Mucosa of gallbladder (tissue), 1 donor: ENCODE results near the gene SH3GL3. TPM values are rescaled to one million over a fixed set of nuclear protein-coding genes. Genes with fewer than 3 reads are reported as not detected.

ENCODE experiments used
- DNase-seq: peaks from one replicate; pipeline ENCODE4 v3.0.0-alpha.2; 2020; ENCODE audit warnings: low spot score
- total RNA-seq: library from RNA; stranded (reverse); gene quantifications from one replicate; pipeline ENCODE4 v1.2.1, GENCODE V29; 2021
- donor health status: DM: no; HTN: no; CAD: no.

Gene SH3GL3
- total RNA-seq, 1 donor from 2014 or later = not detected

DNA sequence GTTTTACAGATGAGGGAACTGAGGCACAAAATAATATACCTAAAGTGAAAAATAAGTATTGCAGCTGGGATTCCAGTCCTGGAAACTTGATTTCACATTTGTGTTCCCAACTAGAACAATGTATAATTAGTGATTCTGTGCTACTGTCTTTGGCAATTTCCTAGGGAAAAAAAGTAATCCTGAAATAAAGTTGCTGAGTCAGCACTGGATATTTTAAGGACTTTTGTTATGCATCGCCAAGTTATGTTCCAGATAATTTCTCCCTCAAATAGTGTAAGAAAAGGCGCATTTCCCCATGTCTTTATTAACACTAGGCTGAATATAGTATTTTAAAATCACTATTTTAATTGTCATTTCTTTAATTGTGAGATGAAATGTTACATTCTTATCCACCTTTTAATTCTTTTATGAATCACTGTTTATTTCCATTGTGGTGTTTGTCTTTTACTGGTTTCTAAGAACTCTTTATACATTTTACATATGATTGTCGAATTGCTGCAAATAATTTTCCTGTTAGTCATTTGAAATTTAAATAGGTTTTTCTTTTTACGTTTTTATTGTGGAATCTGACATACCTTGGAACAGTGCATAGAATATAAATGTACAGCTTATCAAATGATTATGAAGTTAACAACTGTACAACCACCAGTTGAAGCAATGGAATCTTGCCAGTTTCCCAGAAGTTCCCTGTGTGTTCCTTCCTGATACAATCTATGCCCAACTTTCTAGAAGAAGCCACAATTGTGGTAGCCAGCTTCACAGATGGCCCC is 56.6 kb downstream of the SH3GL3 start:
- DNase-seq = no peak

DNA sequence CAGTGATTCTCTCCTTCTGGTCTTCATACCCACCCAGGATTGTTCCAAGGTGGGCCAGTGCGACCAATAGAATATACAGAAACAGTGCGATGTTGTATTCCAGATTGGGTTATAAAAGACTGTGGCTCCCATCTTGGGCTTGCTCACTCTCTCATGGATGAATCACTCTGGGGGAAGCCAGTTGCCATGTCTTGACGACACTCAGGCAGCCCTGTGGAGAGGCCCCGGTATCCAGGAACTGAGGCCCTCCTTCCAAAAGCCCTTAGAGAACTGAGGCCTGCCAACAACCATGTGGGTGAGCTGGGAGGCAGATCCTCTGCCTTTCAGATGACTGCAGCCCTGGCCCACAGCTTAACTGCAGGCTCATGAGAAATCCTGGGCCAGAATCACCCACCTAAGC is 57.2 kb downstream of the SH3GL3 start:
- no peak for DNase-seq

GRCh38 chr15:83510001-83510400 is 62.9 kb downstream of the SH3GL3 start:
- no peak for DNase-seq

GRCh38 chr15:83512459-83512858 is 65.3 kb downstream of the SH3GL3 start:
- DNase-seq = no peak

GRCh38 chr15:83514584-83514983 is 67.4 kb downstream of the SH3GL3 start:
- no peak for DNase-seq

DNA sequence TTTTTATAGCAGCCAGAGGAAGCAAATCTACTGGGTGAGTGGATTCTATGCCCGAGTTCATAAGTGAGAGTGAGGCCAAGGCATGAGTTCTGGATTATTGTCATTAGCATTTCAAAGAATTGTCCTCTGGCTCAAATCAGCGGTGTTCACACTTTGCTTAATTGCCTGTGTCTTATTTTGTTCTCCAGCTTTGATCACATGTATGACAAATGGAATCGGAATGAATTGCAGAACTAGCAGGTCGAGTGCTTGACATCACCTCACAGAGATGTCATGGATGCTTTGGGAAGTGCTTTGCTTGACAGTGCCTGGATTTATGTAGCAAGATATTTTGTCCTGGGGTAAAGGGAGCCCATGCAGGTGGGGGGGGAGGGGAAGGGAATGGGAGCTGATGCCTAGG is 68.0 kb downstream of the SH3GL3 start:
- DNase-seq = no peak

GRCh38 chr15:83516935-83517334 is 69.8 kb downstream of the SH3GL3 start:
- no peak for DNase-seq

DNA sequence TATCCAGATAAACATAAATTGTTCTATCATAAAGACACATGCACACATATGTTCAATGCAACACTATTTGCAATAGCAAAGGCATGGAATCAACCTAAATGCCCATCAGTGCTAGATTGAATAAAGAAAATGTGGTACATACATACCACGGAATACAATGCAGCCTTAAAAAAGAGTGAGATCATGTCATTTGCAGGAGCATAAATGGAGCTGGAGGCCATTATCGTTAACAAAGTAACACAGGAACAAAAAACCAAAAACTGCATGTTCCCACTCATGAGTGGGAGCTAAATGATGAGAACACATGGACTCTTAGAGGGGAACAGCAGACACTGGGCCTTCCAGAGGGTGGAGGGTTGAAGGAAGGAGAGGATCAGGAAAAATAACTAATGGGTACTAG is 79.2 kb downstream of the SH3GL3 start:
- DNase-seq = no peak

DNA sequence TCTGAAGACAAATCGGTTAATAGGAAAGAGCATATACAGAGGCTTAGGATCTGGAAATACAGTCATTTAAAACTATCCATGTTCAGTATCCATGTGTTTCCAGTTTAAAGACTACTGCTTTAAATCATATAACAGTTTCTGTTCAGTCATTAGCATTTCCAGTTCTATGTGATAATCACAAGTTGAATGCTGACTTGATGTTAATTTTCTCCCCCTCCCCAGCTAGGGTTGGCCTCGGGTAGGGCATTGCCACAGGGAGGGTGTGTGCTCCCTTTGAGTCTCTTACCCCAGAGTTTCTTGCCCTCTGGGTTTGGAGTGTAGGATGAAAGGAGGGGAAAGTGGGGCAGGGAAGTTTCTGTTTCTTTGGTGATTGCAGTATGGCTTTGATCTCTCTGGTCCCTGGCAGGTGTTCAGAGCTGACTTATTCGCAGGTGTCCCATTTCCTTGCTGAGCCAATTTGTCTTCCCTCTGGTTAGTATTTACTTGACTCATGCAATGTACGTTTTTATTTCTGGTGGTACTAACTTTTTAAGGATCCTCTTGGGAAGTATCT is 86.3 kb downstream of the SH3GL3 start:
- DNase-seq = no peak

DNA sequence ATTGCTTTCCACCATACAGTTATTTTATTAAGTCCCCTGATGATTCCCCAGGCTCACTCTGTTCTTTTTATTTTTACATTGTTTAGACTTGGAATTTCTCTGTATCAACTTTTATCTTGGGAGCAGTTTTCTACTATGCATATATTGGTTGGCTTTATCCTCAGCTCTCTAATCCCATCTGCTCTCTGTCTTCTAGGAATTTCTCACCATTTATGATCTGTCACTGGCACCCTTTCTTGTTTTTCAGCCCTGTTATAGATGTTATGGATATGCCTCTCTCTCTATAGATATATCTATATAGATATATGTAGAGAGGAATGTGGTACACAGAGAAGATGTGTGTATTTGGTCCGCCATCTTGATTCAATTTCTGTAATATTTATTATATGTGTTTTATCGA is 90.5 kb downstream of the SH3GL3 start:
- DNase-seq = no peak

DNA sequence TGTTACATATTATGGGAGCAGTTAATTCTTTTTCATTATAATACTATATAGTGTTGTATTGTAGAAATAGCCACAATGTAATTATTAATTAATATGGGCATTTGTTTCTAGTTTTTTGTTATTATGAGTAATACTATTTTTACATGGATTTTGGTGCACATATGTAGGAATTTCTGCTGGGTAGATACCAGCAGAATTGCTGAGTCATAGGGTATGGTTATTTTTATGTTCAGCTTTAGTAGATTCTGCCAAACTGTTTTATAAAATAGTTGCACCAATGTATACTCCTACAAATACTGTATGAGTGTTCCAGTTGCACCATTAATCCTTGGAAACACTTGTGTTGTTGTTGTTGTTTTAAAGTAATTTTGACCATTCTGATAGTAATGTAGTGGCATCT is 91.5 kb downstream of the SH3GL3 start:
- no peak for DNase-seq

DNA sequence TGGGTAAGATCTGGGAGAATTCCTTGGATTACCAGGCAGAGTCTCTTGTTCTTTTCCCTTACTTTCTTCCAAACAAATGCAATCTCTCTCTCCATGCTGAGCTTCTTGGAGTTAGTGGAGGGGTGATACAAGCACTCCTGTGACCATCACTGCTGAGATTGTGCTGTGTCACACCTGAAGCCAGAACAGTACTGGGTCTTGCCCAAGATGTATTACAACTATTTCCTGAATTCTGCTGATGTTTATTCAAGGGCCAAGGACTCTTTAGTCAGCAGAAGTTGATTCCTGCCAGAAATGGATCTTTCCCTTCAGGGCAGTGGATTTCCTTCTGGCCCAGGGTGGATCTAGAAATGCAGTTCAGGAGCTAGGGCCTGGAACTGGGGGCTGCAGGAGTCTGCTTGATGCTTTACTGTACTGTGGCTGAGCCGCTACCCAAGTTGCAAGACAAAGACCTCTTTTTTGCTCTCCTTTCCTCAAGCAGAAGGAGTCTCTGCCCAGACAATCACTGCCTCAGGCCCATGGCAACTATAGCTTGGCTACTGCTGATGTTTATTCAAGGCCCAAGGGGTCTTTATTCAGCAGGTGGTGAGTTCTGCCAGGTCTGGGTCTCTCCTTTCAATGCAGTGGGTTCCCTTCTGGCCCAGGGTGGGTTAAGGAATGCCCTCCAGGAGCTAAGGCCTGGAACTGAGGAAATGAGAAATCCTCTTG is 98.8 kb downstream of the SH3GL3 start:
- no peak for DNase-seq

GRCh38 chr15:83546512-83546888 is 99.4 kb downstream of the SH3GL3 start:
- DNase-seq = no peak

GRCh38 chr15:83547168-83547567 is 100.0 kb downstream of the SH3GL3 start:
- no peak for DNase-seq

DNA sequence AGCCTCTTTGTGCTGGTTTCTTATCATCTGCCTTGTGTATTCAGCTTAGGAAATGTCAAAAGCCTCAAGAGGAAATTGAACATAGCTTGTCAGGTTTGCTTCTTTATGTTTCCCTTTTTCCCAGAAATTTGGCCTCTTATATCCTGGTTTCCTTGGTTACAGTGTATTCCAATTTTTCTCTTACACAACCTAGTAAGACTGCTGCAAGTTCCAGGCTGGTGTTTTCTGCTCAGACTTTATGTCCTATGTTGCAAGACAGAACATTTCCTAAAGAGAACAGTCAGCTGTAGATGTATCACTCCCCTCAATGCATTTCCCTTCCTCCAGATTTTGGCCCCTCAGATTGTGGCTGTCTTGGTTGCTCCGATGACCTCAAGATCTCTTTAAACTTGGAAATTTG is 102.5 kb downstream of the SH3GL3 start:
- DNase-seq = no peak

- no peak for DNase-seq
Observed at GRCh38 chr15:83554558-83554957, 107.4 kb downstream of the SH3GL3 start.

GRCh38 chr15:83555383-83555782 is 108.2 kb downstream of the SH3GL3 start:
- DNase-seq = no peak

- DNase-seq = no peak
Observed at GRCh38 chr15:83556068-83556467, 108.9 kb downstream of the SH3GL3 start.

DNA sequence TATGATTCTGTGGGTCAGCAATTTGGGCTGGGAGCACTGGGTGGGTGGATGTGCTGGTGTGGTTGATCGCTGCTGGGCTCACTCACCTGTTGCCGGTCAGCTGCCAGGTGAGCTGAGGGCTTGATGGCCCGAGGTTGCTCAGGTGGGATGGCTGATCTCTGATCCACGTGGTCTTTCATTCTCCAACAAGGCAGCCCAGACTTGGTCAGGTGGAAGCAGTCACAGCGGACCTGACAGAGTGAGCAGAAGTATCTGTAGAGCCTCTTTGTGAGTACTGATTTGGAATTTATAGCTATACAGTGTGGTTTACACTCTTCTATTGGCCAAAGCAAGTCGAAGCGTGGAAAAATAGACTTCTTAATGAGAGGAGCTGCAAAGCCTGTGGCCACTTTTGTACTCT is 109.6 kb downstream of the SH3GL3 start:
- no peak for DNase-seq

GRCh38 chr15:83558146-83558545 is 111.0 kb downstream of the SH3GL3 start:
- DNase-seq = no peak

GRCh38 chr15:83559310-83559966 is 112.3 kb downstream of the SH3GL3 start:
- DNase-seq = peak; percentile 43

DNA sequence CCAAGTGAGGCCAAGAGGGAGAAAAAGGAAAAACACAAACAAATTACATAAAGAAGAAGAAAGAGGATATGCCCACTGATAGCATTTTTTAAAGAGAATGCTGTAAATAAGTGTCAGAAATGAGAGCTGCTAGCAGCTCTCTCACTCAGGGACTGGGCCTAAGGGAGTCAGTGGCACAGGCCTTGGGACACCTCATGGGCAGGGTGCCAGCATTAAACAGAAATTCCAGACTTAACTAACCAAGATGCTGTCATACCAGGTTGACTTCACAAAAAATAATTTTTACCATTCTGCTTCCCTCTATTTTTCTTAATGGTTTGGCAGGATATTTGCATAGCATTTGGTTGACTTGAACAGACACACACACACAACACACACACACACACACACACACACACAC is 114.5 kb downstream of the SH3GL3 start:
- DNase-seq = no peak

DNA sequence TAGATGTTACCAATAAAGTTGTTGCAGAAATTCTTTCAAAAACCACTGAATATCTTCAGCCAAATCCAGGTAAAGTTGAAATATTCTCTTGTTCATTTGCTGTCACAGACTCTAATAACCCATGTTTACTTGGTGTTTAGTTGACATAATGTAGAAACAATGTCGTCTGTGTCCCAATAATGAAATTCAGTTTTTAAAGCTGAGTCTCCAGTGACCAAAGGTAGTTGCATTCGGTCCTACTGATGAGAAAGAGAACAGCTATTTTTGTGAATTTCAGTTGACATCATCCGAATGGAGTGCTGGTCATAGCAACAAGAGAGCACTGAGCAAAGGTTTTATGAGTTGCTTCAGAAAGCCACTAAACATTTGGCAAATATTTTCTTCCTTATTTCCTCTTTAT is 118.0 kb downstream of the SH3GL3 start:
- DNase-seq = no peak
